ENCODE data around the gene CDK4.

CDK4 gene

GRCh38 chr12:57771873-57772428, 19.8 kb upstream of the CDK4 start, which contains the start of gene METTL1:
TSS of gene METTL1 (minus strand) at chr12:57772105. CDS start at chr12:57772083, 22 bp downstream.
- peak; percentile 39 for FAIRE-seq

- FAIRE-seq, result no peak
Observed at GRCh38 chr12:57771236-57771872, 19.2 kb upstream of the CDK4 start.

- no peak for FAIRE-seq
Observed at GRCh38 chr12:57770734-57771133, 18.6 kb upstream of the CDK4 start.

GRCh38 chr12:57769594-57769993, 17.5 kb upstream of the CDK4 start:
- FAIRE-seq, result no peak

GRCh38 chr12:57767876-57768275, 15.8 kb upstream of the CDK4 start:
- FAIRE-seq, result no peak

GRCh38 chr12:57767305-57767698, 15.2 kb upstream of the CDK4 start:
- no peak for FAIRE-seq

- FAIRE-seq, result no peak
Observed at GRCh38 chr12:57766464-57767304, 14.6 kb upstream of the CDK4 start, which contains the start of gene CYP27B1. TSS of gene CYP27B1 (minus strand) at chr12:57767078. CDS start at chr12:57767041, 37 bp downstream.

GRCh38 chr12:57765698-57766463, 13.8 kb upstream of the CDK4 start:
- FAIRE-seq, result no peak

GRCh38 chr12:57765003-57765697, 13.0 kb upstream of the CDK4 start:
- no peak for FAIRE-seq

- no peak for FAIRE-seq
Observed at GRCh38 chr12:57764662-57765002, 12.5 kb upstream of the CDK4 start.

- no peak for FAIRE-seq
Observed at GRCh38 chr12:57763881-57764661, 12.0 kb upstream of the CDK4 start.

GRCh38 chr12:57762463-57762862, 10.4 kb upstream of the CDK4 start:
- no peak for FAIRE-seq

- no peak for FAIRE-seq
Observed at GRCh38 chr12:57761391-57761998, 9.4 kb upstream of the CDK4 start.

GRCh38 chr12:57760347-57760982, 8.4 kb upstream of the CDK4 start:
- FAIRE-seq, result no peak

- FAIRE-seq, result no peak
Observed at GRCh38 chr12:57759360-57759980, 7.4 kb upstream of the CDK4 start.

- no peak for FAIRE-seq
Observed at GRCh38 chr12:57758552-57759359, 6.6 kb upstream of the CDK4 start.

- FAIRE-seq, result no peak
Observed at GRCh38 chr12:57757771-57758170, 5.7 kb upstream of the CDK4 start.

- FAIRE-seq, result no peak
Observed at GRCh38 chr12:57756406-57757341, 4.6 kb upstream of the CDK4 start.

All from endometrium (tissue), 2 donors.